GM23338 (cell line): ENCODE results near the gene CRAMP1. TPM values are rescaled to one million over a fixed set of nuclear protein-coding genes. Genes with fewer than 3 reads are reported as not detected.
A peak's percentile ranks its signal among the peaks of the same experiment; 100 is the strongest.

ENCODE experiments used
- ATAC-seq: fragments of 200-7000 bp; cut with Tn5 transposase; 3 replicates; pipeline ENCODE4 v1.9.1; 2020
- DNase-seq: peaks from one replicate; pipeline ENCODE4 v3.0.0-alpha.2; 2015; ENCODE audit warnings: low spot score
- H2AFZ ChIP-seq: fragments of 200-600 bp; sonication (generic); 2 replicates; pipeline ENCODE4 v1.8.0; 2016; ENCODE audit warnings: antibody characterized with exemption, mild to moderate bottlenecking, moderate library complexity
- H3F3A ChIP-seq: fragments of 200-600 bp; sonication (generic); replicated peaks from 2 replicates; pipeline ENCODE4 v1.8.0; 2017; ENCODE audit warnings: antibody characterized with exemption, mixed run types, low read depth
- H3K27ac ChIP-seq: fragments of 200-600 bp; sonication (generic); 2 replicates; pipeline ENCODE4 v1.6.1; 2016; ENCODE audit warnings: low read depth
- H3K27me3 ChIP-seq: fragments of 200-600 bp; sonication (generic); 2 replicates; pipeline ENCODE4 v1.8.0; 2016; ENCODE audit warnings: mild to moderate bottlenecking, mixed run types, moderate library complexity; ENCODE audit not compliant: insufficient read depth
- H3K36me3 ChIP-seq: fragments of 200-600 bp; sonication (generic); 2 replicates; pipeline ENCODE4 v1.8.0; 2016; ENCODE audit warnings: mild to moderate bottlenecking; ENCODE audit not compliant: insufficient read depth
- H3K4me1 ChIP-seq: fragments of 200-600 bp; sonication (generic); 2 replicates; pipeline ENCODE4 v1.8.0; 2016; ENCODE audit warnings: mild to moderate bottlenecking, moderate library complexity; ENCODE audit not compliant: insufficient read depth
- H3K4me2 ChIP-seq: fragments of 200-600 bp; sonication (generic); 2 replicates; pipeline ENCODE4 v1.7.1; 2017; ENCODE audit warnings: mixed run types
- H3K4me3 ChIP-seq: fragments of 200-600 bp; sonication (generic); 2 replicates; pipeline ENCODE4 v1.6.1; 2016; ENCODE audit warnings: mixed run types
- H3K79me2 ChIP-seq: fragments of 200-600 bp; sonication (generic); replicated peaks from 2 replicates; pipeline ENCODE4 v1.8.0; 2017; ENCODE audit warnings: mild to moderate bottlenecking; ENCODE audit not compliant: insufficient read depth
- H3K9me2 ChIP-seq: fragments of 200-600 bp; sonication (generic); 2 replicates; pipeline ENCODE4 v1.8.0; 2017; ENCODE audit not compliant: insufficient read depth
- H4K20me1 ChIP-seq: fragments of 200-600 bp; sonication (generic); replicated peaks from 2 replicates; pipeline ENCODE4 v1.8.0; 2017; ENCODE audit warnings: mild to moderate bottlenecking; ENCODE audit not compliant: insufficient read depth
- H3K27ac Mint-ChIP-seq: 2 replicates; pipeline ENCODE4 v1.8.0; 2020; ENCODE audit warnings: inconsistent platforms, mild to moderate bottlenecking, moderate library complexity, mixed read lengths
- H3K27me3 Mint-ChIP-seq: 3 replicates; pipeline ENCODE4 v1.8.0; 2022; ENCODE audit warnings: low read depth, mild to moderate bottlenecking, moderate library complexity, mixed read lengths, inconsistent platforms; ENCODE audit not compliant: insufficient read depth, poor library complexity
- H3K36me3 Mint-ChIP-seq: 3 replicates; pipeline ENCODE4 v1.8.0; 2021; ENCODE audit warnings: low read depth, mild to moderate bottlenecking, inconsistent platforms, moderate library complexity, mixed read lengths
- H3K4me1 Mint-ChIP-seq: 3 replicates; pipeline ENCODE4 v1.8.0; 2020; ENCODE audit warnings: mild to moderate bottlenecking, inconsistent platforms, mixed read lengths
- H3K4me3 Mint-ChIP-seq: 3 replicates; pipeline ENCODE4 v1.8.0; 2021; ENCODE audit warnings: moderate library complexity, mild to moderate bottlenecking, inconsistent platforms, mixed read lengths
- H3K9me3 Mint-ChIP-seq: 3 replicates; pipeline ENCODE4 v1.8.0; 2020; ENCODE audit warnings: moderate library complexity, mild to moderate bottlenecking, inconsistent platforms, mixed read lengths
- CREB1 ChIP-seq: fragments of 250-450 bp; sonication (Bioruptor Pico); IDR thresholded peaks from 2 replicates; pipeline ENCODE4 v1.5.0; 2020; ENCODE audit warnings: low read depth, mild to moderate bottlenecking, moderate library complexity
- CTCF ChIP-seq, 2 experiments: fragments of 200-600 bp in 1 of 2; sonication (generic) in 1 of 2; conservative IDR thresholded peaks; 2 replicates each; pipeline versions ENCODE4 v1.5.1 to v1.6.1; 2016 to 2017; ENCODE audit warnings: antibody characterized with exemption in 2 of 2, low read depth in 2 of 2, mild to moderate bottlenecking in 2 of 2, moderate library complexity in 1 of 2
- ETS1 ChIP-seq: IDR thresholded peaks from 2 replicates; pipeline ENCODE4 v1.6.1; 2016; ENCODE audit warnings: antibody characterized with exemption
- EZH2phosphoT487 ChIP-seq: fragments of 200-600 bp; sonication (generic); IDR thresholded peaks from one replicate; pipeline ENCODE4 v1.8.1; 2018; ENCODE audit warnings: antibody characterized with exemption; ENCODE audit not compliant: unreplicated experiment
- NANOG ChIP-seq: IDR thresholded peaks from 2 replicates; pipeline ENCODE4 v1.6.1; 2016; ENCODE audit warnings: antibody characterized with exemption, borderline replicate concordance
- REST ChIP-seq: IDR thresholded peaks from one replicate; pipeline ENCODE4 v1.6.1; 2018; ENCODE audit warnings: antibody characterized with exemption; ENCODE audit not compliant: unreplicated experiment
- STAT1 ChIP-seq: IDR thresholded peaks from one replicate; pipeline ENCODE4 v1.6.1; 2016; ENCODE audit warnings: antibody characterized with exemption; ENCODE audit not compliant: unreplicated experiment
- ZNF114 ChIP-seq: fragments of 250-450 bp; sonication (Bioruptor Pico); IDR thresholded peaks from 2 replicates; pipeline ENCODE4 v1.5.0; 2020; ENCODE audit warnings: mild to moderate bottlenecking, moderate library complexity
- polyA plus RNA-seq: library from polyadenylated mRNA; unstranded; fragments of >200 nt; fragmentation: Nextera tagmentation; extraction: Ambion mirVana; gene quantifications from 2 replicates; pipeline ENCODE4 v1.2.1, GENCODE V29; 2016
- total RNA-seq: library from RNA; depleted of rRNA; stranded (reverse); fragments of >200 nt; shearing (Covaris generic); gene quantifications from 2 replicates; pipeline ENCODE4 v1.2.3, GENCODE V29; 2014

Gene CRAMP1
- total and polyA plus RNA-seq, 2 experiments from 2014 or later = 3.4 to 16.7 TPM

GRCh38 chr16:1563786-1564185 is 48.4 kb upstream of the CRAMP1 start (continued):
- TF ChIP-seq STAT1 (no peak), CREB1 (CRISPR knock-in tag) (no peak), ETS1 (no peak), ZNF114 (CRISPR knock-in tag) (no peak), EZH2phosphoT487 (no peak), REST (no peak)

- Histone ChIP-seq H3K4me2 (no peak overlapping the region), H3K4me3 (no peak overlapping the region), H3K9me2 (no peaks in the 10 kb centered on the region), H4K20me1 (no peaks in the 10 kb centered on the region), H3K4me1 (no peaks in the 10 kb centered on the region), H2AFZ (no peak overlapping the region), H3F3A (no peaks in the 10 kb centered on the region), H3K27ac (no peak overlapping the region), H3K27me3 (no peaks in the 10 kb centered on the region), H3K36me3 (no peaks in the 10 kb centered on the region), H3K79me2 (no peaks in the 10 kb centered on the region)
- TF ChIP-seq CTCF (conservative IDR thresholded peaks at IDR 0.05; ENCODE audit: low read depth in 2 of 2) = peak in 1 of 2 experiments; percentile 36; a peak in 2 of 4 replicates
- no peak for TF ChIP-seq NANOG
- Mint-ChIP-seq H3K4me3 (no peak overlapping the region), H3K9me3 (no peaks in the 10 kb centered on the region), H3K4me1 (peaks cover 3% of the 10 kb centered on the region; the same call in 2 of the 3 replicates), H3K27me3 (peaks cover 6% of the 10 kb centered on the region), H3K27ac (no peak overlapping the region), H3K36me3 (peaks cover 17% of the 10 kb centered on the region; the same call in 1 of the 3 replicates)
- DNase-seq = no peak
- no peak for ATAC-seq
These were observed 47.8 kb upstream of the CRAMP1 start for GRCh38 chr16:1564325-1564724.
